Chondrocyte (in vitro differentiated cells): Measurements from ENCODE around the gene SLC9A5. TPM values are rescaled to one million over a fixed set of nuclear protein-coding genes. Genes with fewer than 3 reads are reported as not detected.

ENCODE experiments used
- DNase-seq: peaks from one replicate; pipeline ENCODE4 v3.0.0; 2021; ENCODE audit warnings: mixed read lengths, low spot score
- H3K27ac Mint-ChIP-seq: one replicate; pipeline ENCODE4 v1.8.0; 2021; ENCODE audit warnings: mild to moderate bottlenecking, moderate library complexity, mixed read lengths; ENCODE audit not compliant: unreplicated experiment
- H3K27me3 Mint-ChIP-seq: 2 replicates; pipeline ENCODE4 v1.8.0; 2021; ENCODE audit warnings: low read depth, mixed read lengths
- H3K36me3 Mint-ChIP-seq: 2 replicates; pipeline ENCODE4 v1.8.0; 2021; ENCODE audit warnings: low read depth, mixed read lengths
- H3K4me1 Mint-ChIP-seq: 2 replicates; pipeline ENCODE4 v1.8.0; 2021; ENCODE audit warnings: low read depth, mild to moderate bottlenecking, mixed read lengths
- H3K4me3 Mint-ChIP-seq: one replicate; pipeline ENCODE4 v1.8.0; 2021; ENCODE audit warnings: mild to moderate bottlenecking, moderate library complexity, mixed read lengths; ENCODE audit not compliant: unreplicated experiment
- H3K9me3 Mint-ChIP-seq: 2 replicates; pipeline ENCODE4 v1.8.0; 2021; ENCODE audit warnings: low read depth, mixed read lengths
- CTCF ChIP-seq: fragments of 200-600 bp; sonication (generic); IDR thresholded peaks from 2 replicates; pipeline ENCODE4 v1.5.0; 2021; ENCODE audit warnings: antibody characterized with exemption, mild to moderate bottlenecking, moderate library complexity
- total RNA-seq: library from RNA; stranded (reverse); gene quantifications from 3 replicates; pipeline ENCODE4 v1.2.1, GENCODE V29; 2021

SLC9A5 gene
- total RNA-seq, 1 donor from 2014 or later: 3.0 TPM

- Mint-ChIP-seq H3K27ac (no peak overlapping the region), H3K27me3 (no peaks in the 10 kb centered on the region), H3K4me3 (no peak overlapping the region), H3K36me3 (peaks cover 9% of the 10 kb centered on the region), H3K4me1 (peaks cover 9% of the 10 kb centered on the region), H3K9me3 (no peaks in the 10 kb centered on the region)
- no peak for TF ChIP-seq CTCF
- DNase-seq: no peak
Measured at GRCh38 chr16:67201411-67202345, 47.1 kb upstream of the SLC9A5 start.

DNA sequence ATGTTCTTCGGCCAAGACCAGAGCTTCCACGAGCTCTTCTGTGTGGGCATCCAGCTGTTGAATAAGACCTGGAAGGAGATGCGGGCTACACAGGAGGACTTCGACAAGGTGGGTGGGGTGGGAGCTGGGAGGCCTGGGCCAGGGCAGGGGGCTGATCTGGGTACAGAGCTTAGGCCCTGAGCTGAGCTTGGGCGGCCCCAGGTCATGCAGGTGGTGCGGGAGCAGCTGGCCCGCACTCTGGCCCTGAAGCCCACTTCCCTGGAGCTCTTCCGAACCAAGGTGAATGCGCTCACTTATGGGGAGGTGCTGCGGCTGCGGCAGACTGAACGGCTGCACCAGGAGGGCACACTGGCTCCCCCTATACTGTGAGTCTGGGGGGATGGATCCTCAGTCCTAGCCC is 46.4 kb upstream of the SLC9A5 start:
- DNase-seq: no peak
- peaks cover 4% of the 10 kb centered on the region for H3K36me3 Mint-ChIP-seq
- H3K27me3 Mint-ChIP-seq: no peaks in the 10 kb centered on the region
- peaks cover 12% of the 10 kb centered on the region for H3K4me1 Mint-ChIP-seq
- H3K9me3 Mint-ChIP-seq: no peaks in the 10 kb centered on the region
- no peak overlapping the region for H3K4me3 Mint-ChIP-seq
- H3K27ac Mint-ChIP-seq: no peak overlapping the region
- no peak for TF ChIP-seq CTCF

DNA sequence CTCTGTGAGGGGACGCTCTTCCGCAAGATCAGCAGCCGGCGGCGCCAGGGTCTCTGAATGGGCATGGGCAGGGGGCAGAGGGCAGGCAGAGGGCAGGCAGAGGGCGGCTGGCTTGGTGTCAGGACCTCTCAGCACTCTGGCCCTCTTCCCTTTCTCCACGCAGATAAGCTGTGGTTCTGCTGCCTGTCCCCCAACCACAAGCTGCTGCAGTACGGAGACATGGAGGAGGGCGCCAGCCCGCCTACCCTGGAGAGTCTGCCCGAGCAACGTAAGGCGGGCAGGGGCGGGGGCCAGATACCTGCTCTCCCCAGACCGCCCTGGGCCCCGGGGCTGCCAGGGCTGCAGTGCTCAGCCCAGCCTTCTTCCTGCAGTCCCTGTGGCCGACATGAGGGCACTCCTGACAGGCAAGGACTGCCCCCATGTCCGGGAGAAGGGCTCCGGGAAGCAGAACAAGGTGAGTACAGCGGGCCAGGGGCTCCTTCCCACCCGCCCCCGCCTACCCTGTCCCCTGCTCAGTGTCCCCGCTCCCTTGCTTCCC is 45.8 kb upstream of the SLC9A5 start:
- TF ChIP-seq CTCF: no peak
- Mint-ChIP-seq H3K36me3 (peaks cover 3% of the 10 kb centered on the region), H3K9me3 (no peaks in the 10 kb centered on the region), H3K27me3 (no peaks in the 10 kb centered on the region), H3K4me3 (no peak overlapping the region), H3K27ac (no peak overlapping the region), H3K4me1 (peaks cover 16% of the 10 kb centered on the region)
- DNase-seq: no peak

DNA sequence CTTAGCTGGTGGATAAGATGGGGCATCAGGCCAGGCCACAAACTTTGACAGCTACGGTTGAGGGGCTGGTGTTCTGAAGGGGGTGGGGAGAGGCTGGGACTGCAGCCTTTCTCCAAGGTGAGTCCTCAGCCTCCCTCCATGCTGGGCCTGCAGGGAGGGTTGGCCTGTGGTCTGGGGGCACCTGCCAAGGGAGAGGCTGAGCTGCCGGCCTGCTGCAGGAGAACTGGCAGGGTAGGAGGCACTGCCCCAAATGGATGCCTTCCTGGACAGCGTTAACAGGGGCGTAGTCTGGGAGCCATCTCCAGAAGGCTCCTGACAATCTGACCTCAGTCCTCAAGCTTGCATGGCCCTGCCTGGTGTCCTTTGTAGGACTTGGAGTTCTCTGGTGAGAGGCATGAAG is 44.7 kb upstream of the SLC9A5 start:
- H3K9me3 Mint-ChIP-seq: no peaks in the 10 kb centered on the region
- H3K4me1 Mint-ChIP-seq: peaks cover 13% of the 10 kb centered on the region
- no peak overlapping the region for H3K4me3 Mint-ChIP-seq
- H3K27ac Mint-ChIP-seq: no peak overlapping the region
- no peaks in the 10 kb centered on the region for H3K27me3 Mint-ChIP-seq
- no peak for TF ChIP-seq CTCF
- no peaks in the 10 kb centered on the region for H3K36me3 Mint-ChIP-seq
- no peak for DNase-seq

- no peak for TF ChIP-seq CTCF
- Mint-ChIP-seq H3K4me3 (no peak overlapping the region), H3K9me3 (no peaks in the 10 kb centered on the region), H3K4me1 (peaks cover 13% of the 10 kb centered on the region), H3K36me3 (peaks cover 2% of the 10 kb centered on the region), H3K27ac (no peak overlapping the region), H3K27me3 (no peaks in the 10 kb centered on the region)
- DNase-seq: no peak
Measured at GRCh38 chr16:67206129-67206837, 42.5 kb upstream of the SLC9A5 start.
